Common myeloid progenitor, CD34-positive (primary cell): ENCODE data around the gene CACNA2D2.

ENCODE experiments used
- CTCF ChIA-PET: fragments of 350-600 bp; sonication (Branson Sonifier 250); formaldehyde crosslinking; loops from one replicate; lab custom pipeline; 2021; ENCODE audit warnings: antibody characterized with exemption; lab: Charles Lee
- POLR2A ChIA-PET: fragments of 350-600 bp; sonication (Branson Sonifier 250); formaldehyde crosslinking; loops from one replicate; lab custom pipeline; 2021; ENCODE audit warnings: antibody characterized with exemption; lab: Charles Lee
- DNase-seq, 3 donors: peaks; one replicate each; pipeline versions ENCODE4 v3.0.0 to v3.0.0-alpha.2; 2013
- H3K27ac ChIP-seq, 2 experiments: 1 replicate in 1 of 2; 2 replicates in 1 of 2; pipeline ENCODE4 v1.7.0; 2013; ENCODE audit warnings: inconsistent platforms in 2 of 2, low read length in 2 of 2, mild to moderate bottlenecking in 2 of 2, low read depth in 1 of 2, moderate library complexity in 1 of 2; ENCODE audit not compliant: severe bottlenecking in 2 of 2, insufficient read depth in 1 of 2, poor library complexity in 1 of 2
- H3K27me3 ChIP-seq, 5 experiments: replicated peaks in 2 of 5; 1 replicate in 3 of 5; 2 replicates in 2 of 5; pipeline versions ENCODE4 v1.6.1 to v1.7.0; 2013; ENCODE audit warnings: low read length in 4 of 5, mild to moderate bottlenecking in 2 of 5, moderate library complexity in 2 of 5, inconsistent platforms in 1 of 5; ENCODE audit not compliant: insufficient read depth in 5 of 5, control insufficient read depth in 4 of 5
- H3K36me3 ChIP-seq, 4 experiments: 1 replicate in 2 of 4; 2 replicates in 2 of 4; pipeline versions ENCODE4 v1.6.1 to v1.7.0; 2013; ENCODE audit warnings: low read length in 3 of 4, control low read depth in 1 of 4, mild to moderate bottlenecking in 1 of 4; ENCODE audit not compliant: control insufficient read depth in 4 of 4, insufficient read depth in 4 of 4
- H3K4me1 ChIP-seq, 4 experiments: 1 replicate in 3 of 4; 2 replicates in 1 of 4; pipeline versions ENCODE4 v1.6.1 to v1.7.1; 2013; ENCODE audit warnings: low read length in 3 of 4, mild to moderate bottlenecking in 3 of 4, control low read depth in 1 of 4, inconsistent platforms in 1 of 4, moderate library complexity in 1 of 4; ENCODE audit not compliant: control insufficient read depth in 4 of 4, insufficient read depth in 4 of 4; ENCODE audit errors: control extremely low read depth in 1 of 4
- H3K4me3 ChIP-seq, 7 experiments: 1 replicate in 4 of 7; 2 replicates in 3 of 7; pipeline versions ENCODE4 v1.5.1 to v1.7.0; 2013; ENCODE audit warnings: mild to moderate bottlenecking in 7 of 7, low read length in 6 of 7, moderate library complexity in 6 of 7, inconsistent platforms in 2 of 7, low read depth in 2 of 7, control low read depth in 1 of 7; ENCODE audit not compliant: insufficient read depth in 4 of 7, control insufficient read depth in 1 of 7; ENCODE audit errors: extremely low read depth in 1 of 7
- H3K9me3 ChIP-seq, 5 experiments: 1 replicate in 4 of 5; 2 replicates in 1 of 5; pipeline versions ENCODE4 v1.6.1 to v1.7.1; 2013; ENCODE audit warnings: low read length in 4 of 5, mild to moderate bottlenecking in 2 of 5, inconsistent platforms in 1 of 5, low read depth in 1 of 5, moderate library complexity in 1 of 5; ENCODE audit not compliant: control insufficient read depth in 4 of 5, insufficient read depth in 2 of 5; ENCODE audit errors: control extremely low read depth in 1 of 5
- WGBS: methylation state at CpG from one replicate; pipeline ENCODE4 v1.1.5; 2013; ENCODE audit not compliant: insufficient coverage; 5-methylcytosine and 5-hydroxymethylcytosine counted together

Gene CACNA2D2

GRCh38 chr3:50455161-50456018, 48.0 kb downstream of the CACNA2D2 start:
- H3K36me3 ChIP-seq, result no peaks in the 10 kb centered on the region
- H3K9me3 ChIP-seq, result no peaks in the 10 kb centered on the region
- CTCF ChIA-PET, result no interaction called here
- no peak for DNase-seq
- no peak overlapping the region for H3K4me3 ChIP-seq
- no peak overlapping the region for H3K27ac ChIP-seq
- WGBS, result 97% methylated on average over 28 of the region's 31 CpGs
- peaks cover 0 to 5% (median 2%) of the 10 kb centered on the region in 4 experiments for H3K4me1 ChIP-seq
- POLR2A ChIA-PET, result no interaction called here
- no peaks in the 10 kb centered on the region for H3K27me3 ChIP-seq

- Histone ChIP-seq H3K27ac (no peak overlapping the region), H3K4me1 (peaks cover 0 to 13% (median 7%) of the 10 kb centered on the region in 4 experiments), H3K27me3 (no peaks in the 10 kb centered on the region), H3K36me3 (no peaks in the 10 kb centered on the region), H3K4me3 (no peak overlapping the region), H3K9me3 (no peaks in the 10 kb centered on the region)
- DNase-seq, result no peak
- ChIA-PET CTCF (interaction anchor here (1.3 kb wide), 1 partner anchor 18 kb away, joined by 3 read pairs; no protein-coding TSS in a partner anchor), POLR2A (no interaction called here)
- WGBS, result 99% methylated on average over 6 of the region's 10 CpGs
Observed at GRCh38 chr3:50454481-50455070, 48.9 kb downstream of the CACNA2D2 start.

GRCh38 chr3:50453907-50454306, 49.5 kb downstream of the CACNA2D2 start:
- H3K27me3 ChIP-seq, result no peaks in the 10 kb centered on the region
- H3K4me1 ChIP-seq, result peaks cover 0 to 15% (median 7%) of the 10 kb centered on the region in 4 experiments
- no peak for DNase-seq
- H3K27ac ChIP-seq, result no peak overlapping the region
- H3K4me3 ChIP-seq, result no peak overlapping the region
- no peaks in the 10 kb centered on the region for H3K36me3 ChIP-seq
- WGBS, result 89% methylated on average over 8 of the region's 13 CpGs
- CTCF ChIA-PET, result interaction anchor here (1.3 kb wide), 1 partner anchor 19 kb away, joined by 3 read pairs; no protein-coding TSS in a partner anchor
- H3K9me3 ChIP-seq, result no peaks in the 10 kb centered on the region
- POLR2A ChIA-PET, result no interaction called here

GRCh38 chr3:50450209-50450921, 53.1 kb downstream of the CACNA2D2 start:
- H3K27ac ChIP-seq, result peak overlapping the region; percentile 61 to 70
- no peaks in the 10 kb centered on the region for H3K27me3 ChIP-seq
- no peaks in the 10 kb centered on the region for H3K36me3 ChIP-seq
- H3K9me3 ChIP-seq, result no peaks in the 10 kb centered on the region
- peak overlapping the region in 4 of 7 experiments; percentile 21 to 63 (median 49) for H3K4me3 ChIP-seq
- peak; percentile 91 to 95 (median 93) for DNase-seq
- POLR2A ChIA-PET, result no interaction called here
- CTCF ChIA-PET, result interaction anchor here (0.7 to 1.5 kb wide), 2 partner anchors 14 to 80 kb away, joined by 3 read pairs; no protein-coding TSS in a partner anchor
- 17% methylated on average over 17 of the region's 29 CpGs for WGBS
- peaks cover 0 to 15% (median 7%) of the 10 kb centered on the region in 4 experiments for H3K4me1 ChIP-seq

- H3K9me3 ChIP-seq, result no peaks in the 10 kb centered on the region
- H3K27me3 ChIP-seq, result no peaks in the 10 kb centered on the region
- 99% methylated on average over 8 of the region's 13 CpGs for WGBS
- H3K27ac ChIP-seq, result no peak overlapping the region
- ChIA-PET CTCF (interaction anchor here (1.2 kb wide), 1 partner anchor 45 kb away, joined by 3 read pairs; no protein-coding TSS in a partner anchor), POLR2A (no interaction called here)
- no peaks in the 10 kb centered on the region for H3K36me3 ChIP-seq
- DNase-seq, result no peak
- H3K4me1 ChIP-seq, result peaks cover 0 to 15% (median 7%) of the 10 kb centered on the region in 4 experiments
- no peak overlapping the region for H3K4me3 ChIP-seq
Observed at GRCh38 chr3:50448752-50449539, 54.5 kb downstream of the CACNA2D2 start.

GRCh38 chr3:50447290-50447840, 56.1 kb downstream of the CACNA2D2 start:
- POLR2A ChIA-PET, result no interaction called here
- WGBS, result 81% methylated on average over 10 of the region's 10 CpGs
- DNase-seq, result no peak

More at GRCh38 chr3:50447290-50447840, 56.1 kb downstream of the CACNA2D2 start:
- H3K4me1 ChIP-seq, result peaks cover 0 to 15% (median 7%) of the 10 kb centered on the region in 4 experiments
- H3K36me3 ChIP-seq, result no peaks in the 10 kb centered on the region
- CTCF ChIA-PET, result interaction anchor here (1.2 to 2.7 kb wide), 3 partner anchors 10 to 102 kb away, joined by 3 to 10 read pairs (median 4); no protein-coding TSS in a partner anchor
- H3K4me3 ChIP-seq, result no peak overlapping the region
- H3K27ac ChIP-seq, result no peak overlapping the region
- no peaks in the 10 kb centered on the region for H3K27me3 ChIP-seq
- no peaks in the 10 kb centered on the region for H3K9me3 ChIP-seq
